Spinal cord (tissue), 10 donors: ENCODE data around the gene LRRC61. TPM values are rescaled to one million over a fixed set of nuclear protein-coding genes. Genes with fewer than 3 reads are reported as not detected.

ENCODE experiments used
- DNase-seq, 6 donors: peaks; one replicate each; pipeline versions ENCODE4 v3.0.0 to v3.0.0-alpha.2; 2013 to 2015; ENCODE audit warnings: low spot score in 6 of 6, low read depth in 4 of 6
- H3K27ac ChIP-seq: one replicate; pipeline ENCODE4 v1.5.1; 2013; ENCODE audit warnings: low read depth, low read length, control low read depth
- H3K27me3 ChIP-seq: one replicate; pipeline ENCODE4 v1.6.1; 2013; ENCODE audit warnings: low read length; ENCODE audit not compliant: control insufficient read depth, insufficient read depth
- H3K36me3 ChIP-seq: one replicate; pipeline ENCODE4 v1.6.1; 2013; ENCODE audit warnings: low read length; ENCODE audit not compliant: control insufficient read depth, insufficient read depth
- H3K4me1 ChIP-seq: one replicate; pipeline ENCODE4 v1.6.1; 2013; ENCODE audit warnings: low read length; ENCODE audit not compliant: control insufficient read depth, insufficient read depth
- H3K4me3 ChIP-seq: one replicate; pipeline ENCODE4 v1.5.1; 2013; ENCODE audit warnings: low read depth, low read length, control low read depth
- H3K9me3 ChIP-seq: one replicate; pipeline ENCODE4 v1.6.1; 2013; ENCODE audit warnings: low read length; ENCODE audit not compliant: control insufficient read depth, insufficient read depth
- WGBS: methylation state at CpG from one replicate; pipeline ENCODE4 v1.1.5; 2013; ENCODE audit warnings: missing lambda C conversion rate; ENCODE audit not compliant: insufficient coverage; 5-methylcytosine and 5-hydroxymethylcytosine counted together
- polyA plus RNA-seq, 2 donors: library from polyadenylated mRNA; unstranded; fragments of 120-200 nt; gene quantifications; one replicate each; pipeline ENCODE4 v1.2.1, GENCODE V29; 2013; ENCODE audit not compliant: insufficient read length in 2 of 2
- total RNA-seq, 2 donors: library from RNA; depleted of rRNA in 1 of 2; stranded (reverse); fragments of 120-200 nt in 1 of 2; fragments of >200 nt in 1 of 2; gene quantifications; one replicate each; pipeline versions ENCODE4 v1.2.3 to v1.2.4, GENCODE V29; 2013 to 2014
- donor health status: healthy.

LRRC61 gene
- total and polyA plus RNA-seq, 4 donors: 8.1 to 38.6 (median 23.5) TPM

- WGBS: no CpG with 5 or more reads among the region's 3 CpGs
- Histone ChIP-seq H3K27ac (no peak overlapping the region), H3K36me3 (peaks cover 65% of the 10 kb centered on the region), H3K27me3 (no peaks in the 10 kb centered on the region), H3K4me1 (peaks cover 31% of the 10 kb centered on the region), H3K9me3 (no peaks in the 10 kb centered on the region), H3K4me3 (no peak overlapping the region)
- no peak for DNase-seq
Observed at GRCh38 chr7:150327308-150327707, 4.2 kb downstream of the LRRC61 start.

GRCh38 chr7:150329331-150330120, 6.4 kb downstream of the LRRC61 start:
- no peaks in the 10 kb centered on the region for H3K9me3 ChIP-seq
- WGBS: 49% methylated on average over 18 of the region's 22 CpGs
- peaks cover 80% of the 10 kb centered on the region for H3K36me3 ChIP-seq
- no peak overlapping the region for H3K27ac ChIP-seq
- peak in 2 of 6 donors; percentile 7 to 40 for DNase-seq
- peaks cover 16% of the 10 kb centered on the region for H3K4me1 ChIP-seq
- no peaks in the 10 kb centered on the region for H3K27me3 ChIP-seq
- H3K4me3 ChIP-seq: no peak overlapping the region

GRCh38 chr7:150330211-150330885, 7.2 kb downstream of the LRRC61 start:
- Histone ChIP-seq H3K27me3 (no peaks in the 10 kb centered on the region), H3K4me1 (peaks cover 11% of the 10 kb centered on the region), H3K4me3 (no peak overlapping the region), H3K9me3 (no peaks in the 10 kb centered on the region), H3K36me3 (peaks cover 77% of the 10 kb centered on the region), H3K27ac (no peak overlapping the region)
- DNase-seq: no peak
- WGBS: 93% methylated on average over 18 of the region's 19 CpGs

GRCh38 chr7:150332852-150333635, 9.9 kb downstream of the LRRC61 start:
- Histone ChIP-seq H3K36me3 (peaks cover 76% of the 10 kb centered on the region), H3K27ac (no peak overlapping the region), H3K4me1 (peaks cover 26% of the 10 kb centered on the region), H3K27me3 (no peaks in the 10 kb centered on the region), H3K9me3 (no peaks in the 10 kb centered on the region), H3K4me3 (no peak overlapping the region)
- 96% methylated on average over 18 of the region's 18 CpGs for WGBS
- DNase-seq: no peak

- peaks cover 32% of the 10 kb centered on the region for H3K4me1 ChIP-seq
- no peak for DNase-seq
- H3K27me3 ChIP-seq: no peaks in the 10 kb centered on the region
- no peak overlapping the region for H3K4me3 ChIP-seq
- peaks cover 78% of the 10 kb centered on the region for H3K36me3 ChIP-seq
- 90% methylated on average over 10 of the region's 10 CpGs for WGBS
- no peaks in the 10 kb centered on the region for H3K9me3 ChIP-seq
- no peak overlapping the region for H3K27ac ChIP-seq
Observed at GRCh38 chr7:150333659-150334058, 10.5 kb downstream of the LRRC61 start.

- H3K27ac ChIP-seq: no peak overlapping the region
- WGBS: 86% methylated on average over 5 of the region's 8 CpGs
- peaks cover 78% of the 10 kb centered on the region for H3K36me3 ChIP-seq
- DNase-seq: no peak
- H3K4me3 ChIP-seq: no peak overlapping the region
- H3K9me3 ChIP-seq: no peaks in the 10 kb centered on the region
- no peaks in the 10 kb centered on the region for H3K27me3 ChIP-seq
- H3K4me1 ChIP-seq: peaks cover 37% of the 10 kb centered on the region
Observed at GRCh38 chr7:150334108-150334507, 11.0 kb downstream of the LRRC61 start.

- no peak overlapping the region for H3K4me3 ChIP-seq
- WGBS: 41% methylated on average over 7 of the region's 7 CpGs
- H3K27me3 ChIP-seq: peaks cover 7% of the 10 kb centered on the region
- H3K27ac ChIP-seq: peak overlapping the region; percentile 36
- H3K9me3 ChIP-seq: no peaks in the 10 kb centered on the region
- peaks cover 42% of the 10 kb centered on the region for H3K4me1 ChIP-seq
- peaks cover 74% of the 10 kb centered on the region for H3K36me3 ChIP-seq
- peak in 1 of 6 donors; percentile 35 for DNase-seq
Observed at GRCh38 chr7:150335108-150335773, 12.1 kb downstream of the LRRC61 start.

DNA sequence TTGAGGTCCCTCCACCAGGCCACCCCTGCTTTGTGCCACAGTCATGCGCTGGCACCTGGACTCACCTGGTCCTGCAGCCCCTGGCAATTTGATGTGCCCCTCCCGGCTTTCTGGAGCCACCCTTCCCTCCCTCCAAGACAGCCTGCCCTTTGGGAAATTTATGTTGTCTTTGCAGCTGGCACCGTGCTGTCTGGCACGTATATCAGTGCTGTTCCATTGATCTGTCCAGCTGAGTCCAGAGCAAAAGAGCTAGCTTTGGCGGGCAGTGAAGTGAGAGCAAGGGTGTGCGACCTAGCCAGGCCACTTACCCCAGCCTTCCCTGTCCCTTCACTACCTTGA, 12.6 kb downstream of the LRRC61 start:
- Histone ChIP-seq H3K27me3 (peaks cover 10% of the 10 kb centered on the region), H3K9me3 (no peaks in the 10 kb centered on the region), H3K36me3 (peaks cover 70% of the 10 kb centered on the region), H3K4me1 (peaks cover 45% of the 10 kb centered on the region), H3K27ac (peak overlapping the region; percentile 36), H3K4me3 (no peak overlapping the region)
- WGBS: 57% methylated on average over 6 of the region's 6 CpGs
- DNase-seq: peak in 1 of 6 donors; percentile 36

- Histone ChIP-seq H3K4me1 (peaks cover 53% of the 10 kb centered on the region), H3K27me3 (peaks cover 15% of the 10 kb centered on the region), H3K4me3 (no peak overlapping the region), H3K27ac (no peak overlapping the region), H3K36me3 (peaks cover 62% of the 10 kb centered on the region), H3K9me3 (no peaks in the 10 kb centered on the region)
- 95% methylated on average over 14 of the region's 14 CpGs for WGBS
- DNase-seq: no peak
Observed at GRCh38 chr7:150336746-150337145, 13.6 kb downstream of the LRRC61 start.
